ENCODE results near the gene AGR3. TPM values are rescaled to one million over a fixed set of nuclear protein-coding genes. Genes with fewer than 3 reads are reported as not detected.

The AGR3 gene
- total and polyA plus RNA-seq, 2 donors (not counting 3 experiments of a cell fraction or from before 2014, with no cell fraction given): not detected

DNA sequence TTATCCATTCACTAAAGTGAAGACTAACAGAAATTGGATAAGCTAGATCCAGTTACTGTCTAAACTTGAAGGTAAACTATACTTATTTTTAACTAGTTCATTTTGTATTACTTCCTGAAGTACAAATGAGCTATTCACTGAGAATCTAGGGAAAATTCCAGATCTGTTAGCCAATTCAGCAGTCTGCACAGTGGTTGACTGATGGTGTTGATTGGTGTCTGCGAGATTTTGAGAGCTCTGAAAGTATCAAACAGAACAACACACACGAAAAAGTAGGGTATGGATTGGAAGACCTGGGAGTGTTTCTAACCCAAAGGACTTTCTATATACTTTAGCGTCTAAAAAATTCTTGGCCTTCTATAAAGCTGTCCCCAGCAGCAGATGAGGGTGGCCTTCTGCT is 43.4 kb downstream of the AGR3 start:
- no TSS peak for BruUV-seq (replicated peaks)
- intact Hi-C loops (cut with micrococcal nuclease): no loop called here
- H2AFZ ChIP-seq (ENCODE audit: low read depth, low read length): no peak overlapping the region
- no peaks in the 10 kb centered on the region for H3K79me2 ChIP-seq (ENCODE audit: control insufficient read depth, insufficient read depth, low read length)
- no peak overlapping the region for H3K27ac ChIP-seq (ENCODE audit: insufficient read depth, low read depth, low read length)
- H3K4me3 ChIP-seq (replicated peaks in 1 of 3; ENCODE audit: insufficient read depth in 1 of 3, low read depth in 1 of 3, low read length in 3 of 3): no peak overlapping the region
- TF ChIP-seq FOS (IDR thresholded peaks at IDR 0.05; ENCODE audit: borderline replicate concordance, insufficient read depth, low read length): no peak
- TF ChIP-seq POLR2AphosphoS5 (IDR thresholded peaks at IDR 0.05; ENCODE audit: insufficient read depth, low read depth, low read length): no peak
- no peak for TF ChIP-seq JUN (IDR thresholded peaks at IDR 0.05; ENCODE audit: borderline replicate concordance, insufficient read depth, insufficient read length, low read depth)
- no peak for TF ChIP-seq EZH2 (IDR thresholded peaks at IDR 0.05; ENCODE audit: borderline replicate concordance, low read depth, low read length, severe bottlenecking)
- no peak for TF ChIP-seq GATA2 (IDR thresholded peaks at IDR 0.05; ENCODE audit: insufficient read depth, insufficient read length, low read depth, low read length)
- TF ChIP-seq MYC (IDR thresholded peaks at IDR 0.05; ENCODE audit: low read depth, low read length): no peak
- TF ChIP-seq, protein P1, sequence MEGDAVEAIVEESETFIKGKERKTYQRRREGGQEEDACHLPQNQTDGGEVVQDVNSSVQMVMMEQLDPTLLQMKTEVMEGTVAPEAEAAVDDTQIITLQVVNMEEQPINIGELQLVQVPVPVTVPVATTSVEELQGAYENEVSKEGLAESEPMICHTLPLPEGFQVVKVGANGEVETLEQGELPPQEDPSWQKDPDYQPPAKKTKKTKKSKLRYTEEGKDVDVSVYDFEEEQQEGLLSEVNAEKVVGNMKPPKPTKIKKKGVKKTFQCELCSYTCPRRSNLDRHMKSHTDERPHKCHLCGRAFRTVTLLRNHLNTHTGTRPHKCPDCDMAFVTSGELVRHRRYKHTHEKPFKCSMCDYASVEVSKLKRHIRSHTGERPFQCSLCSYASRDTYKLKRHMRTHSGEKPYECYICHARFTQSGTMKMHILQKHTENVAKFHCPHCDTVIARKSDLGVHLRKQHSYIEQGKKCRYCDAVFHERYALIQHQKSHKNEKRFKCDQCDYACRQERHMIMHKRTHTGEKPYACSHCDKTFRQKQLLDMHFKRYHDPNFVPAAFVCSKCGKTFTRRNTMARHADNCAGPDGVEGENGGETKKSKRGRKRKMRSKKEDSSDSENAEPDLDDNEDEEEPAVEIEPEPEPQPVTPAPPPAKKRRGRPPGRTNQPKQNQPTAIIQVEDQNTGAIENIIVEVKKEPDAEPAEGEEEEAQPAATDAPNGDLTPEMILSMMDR (IDR thresholded peaks at IDR 0.05; ENCODE audit: extremely low read depth in 1 of 2, insufficient read depth in 1 of 2, low read depth in 1 of 2, low read length in 2 of 2): no peak
- no peak for TF ChIP-seq MAX (IDR thresholded peaks at IDR 0.05; ENCODE audit: insufficient read depth, insufficient read length)
- no peak for TF ChIP-seq POLR2A (IDR thresholded peaks at IDR 0.05; ENCODE audit: low read depth, low read length)
- H3K27me3 ChIP-seq (ENCODE audit: control insufficient read depth in 2 of 2, insufficient read depth in 2 of 2, low read length in 2 of 2): no peaks in the 10 kb centered on the region
- dilution Hi-C loops (cut with MboI; ENCODE audit: extremely low pct_ligation_motif_present, low sequenced_read_pairs): no loop called here
- DNase-seq (ENCODE audit: low read depth, low spot score) (no peak), FAIRE-seq (no peak)
- no peak overlapping the region for H3K9ac ChIP-seq (replicated peaks; ENCODE audit: extremely low read depth, insufficient read depth, low read length)
- no peaks in the 10 kb centered on the region for H4K20me1 ChIP-seq (replicated peaks; ENCODE audit: control insufficient read depth, extremely low read depth, insufficient read depth, low read length)
- H3K4me2 ChIP-seq (ENCODE audit: insufficient read depth, low read length): no peak overlapping the region
- POLR2A ChIA-PET: no interaction called here
- no peaks in the 10 kb centered on the region for H3K9me1 ChIP-seq (replicated peaks; ENCODE audit: control insufficient read depth, extremely low read depth, insufficient read depth, low read length)
- H3K36me3 ChIP-seq (ENCODE audit: control insufficient read depth in 2 of 2, extremely low read depth in 1 of 2, insufficient read depth in 2 of 2, low read length in 2 of 2): no peaks in the 10 kb centered on the region
- H3K4me1 ChIP-seq (ENCODE audit: control insufficient read depth, extremely low read depth, insufficient read depth, low read length): no peaks in the 10 kb centered on the region
- H3K9me3 ChIP-seq (replicated peaks; ENCODE audit: control insufficient read depth, insufficient read depth, low read length): no peaks in the 10 kb centered on the region
- CTCF ChIA-PET: interaction anchor here (1.0 to 3.5 kb wide), 2 partner anchors 27 to 37 kb away, joined by 3 to 12 read pairs; no protein-coding TSS in a partner anchor

Measured in endothelial cell of umbilical vein (primary cell).